Stimulated activated CD4-positive, alpha-beta T cell treated with anti-CD3 and anti-CD28 coated beads, Interleukin-1b, Interleukin-23, amount 100 ng/mL, for 4 hours (primary cell): Measurements from ENCODE around the gene KIDINS220.

Source experiments
- DNase-seq, 2 donors: peaks; one replicate each; pipeline ENCODE4 v3.0.0-alpha.2; 2020; ENCODE audit warnings: low read depth in 2 of 2

The KIDINS220 gene

DNA sequence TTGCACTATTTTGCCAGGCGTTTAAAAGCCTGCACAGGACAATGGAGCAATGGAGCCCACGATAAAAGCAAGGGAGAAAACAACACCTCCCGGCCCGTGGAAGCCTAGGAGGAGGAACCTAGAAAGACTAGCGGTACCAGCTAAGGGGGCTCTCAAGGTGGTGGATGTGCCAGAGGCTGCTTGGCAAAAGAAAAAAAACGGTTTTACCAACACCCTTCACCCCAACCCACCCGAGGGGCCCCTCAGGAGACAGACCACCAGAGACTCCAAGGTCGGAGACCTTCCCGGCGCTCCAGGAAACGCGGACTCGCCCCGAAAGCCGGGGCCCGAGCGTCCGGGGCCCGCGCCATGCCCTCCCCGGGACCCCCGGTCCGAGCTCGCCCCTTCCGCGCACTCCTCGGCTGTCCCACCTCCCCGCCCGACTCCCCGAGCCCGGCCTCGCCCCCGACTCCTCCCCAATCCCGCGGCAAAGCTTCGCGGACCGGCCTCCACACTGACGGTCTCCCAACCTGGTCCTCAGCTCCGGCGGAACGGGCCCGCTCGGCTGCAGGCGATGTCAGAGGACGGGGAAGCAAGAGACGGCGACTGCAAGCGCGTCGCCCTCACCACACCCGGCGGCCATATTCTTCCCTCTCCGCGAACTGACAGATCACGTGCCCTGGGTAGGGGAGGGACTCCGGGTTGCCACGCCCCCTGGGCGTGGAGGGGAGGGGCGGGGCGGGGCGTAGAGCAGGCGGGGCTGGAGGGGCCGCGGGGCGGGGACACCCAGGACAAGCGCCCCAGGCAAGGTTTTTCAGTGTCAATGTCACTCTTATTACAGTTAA, at the start of gene KIDINS220:
Gene KIDINS220, minus strand, starts transcription at position 643 of the 824 bp plus-strand sequence. CDS start 10,520 bp downstream, outside the sequence.
- peak; percentile 80 for DNase-seq

DNA sequence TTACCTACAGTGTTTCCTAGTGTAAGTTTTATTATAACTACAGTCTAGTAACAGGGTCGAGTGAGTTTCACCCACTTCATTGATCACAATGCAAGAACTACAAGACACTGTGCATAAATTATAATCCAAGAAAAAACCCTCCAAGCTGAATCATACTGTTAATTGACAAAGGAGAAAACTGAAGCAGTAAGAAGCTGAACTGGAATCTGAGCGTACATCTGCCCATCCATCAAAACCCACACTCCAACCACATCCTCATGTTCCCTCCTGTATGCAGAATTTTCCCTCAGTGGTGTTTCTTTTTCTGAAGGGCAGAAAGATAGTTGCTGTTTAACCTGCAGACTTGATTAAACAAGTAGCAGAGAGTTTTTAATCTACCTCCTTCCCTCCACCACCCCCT, 49.5 kb upstream of the KIDINS220 start:
- DNase-seq, result no peak

DNA sequence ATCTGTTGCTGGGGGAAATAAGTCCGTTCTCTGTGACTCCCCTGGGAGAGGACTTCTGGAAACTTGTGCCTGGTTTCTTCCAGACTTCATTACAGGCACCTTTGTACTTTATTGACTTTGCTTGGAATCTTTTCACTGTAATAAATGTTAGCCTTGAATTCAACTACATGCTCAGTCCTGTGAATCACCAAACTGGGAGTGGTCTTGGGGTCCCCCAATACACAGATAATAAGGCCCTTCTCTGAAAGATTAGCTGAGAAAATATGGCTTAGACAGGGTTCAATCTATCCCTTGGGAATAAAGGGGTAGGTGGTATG, 48.7 kb upstream of the KIDINS220 start:
- DNase-seq, result no peak

DNA sequence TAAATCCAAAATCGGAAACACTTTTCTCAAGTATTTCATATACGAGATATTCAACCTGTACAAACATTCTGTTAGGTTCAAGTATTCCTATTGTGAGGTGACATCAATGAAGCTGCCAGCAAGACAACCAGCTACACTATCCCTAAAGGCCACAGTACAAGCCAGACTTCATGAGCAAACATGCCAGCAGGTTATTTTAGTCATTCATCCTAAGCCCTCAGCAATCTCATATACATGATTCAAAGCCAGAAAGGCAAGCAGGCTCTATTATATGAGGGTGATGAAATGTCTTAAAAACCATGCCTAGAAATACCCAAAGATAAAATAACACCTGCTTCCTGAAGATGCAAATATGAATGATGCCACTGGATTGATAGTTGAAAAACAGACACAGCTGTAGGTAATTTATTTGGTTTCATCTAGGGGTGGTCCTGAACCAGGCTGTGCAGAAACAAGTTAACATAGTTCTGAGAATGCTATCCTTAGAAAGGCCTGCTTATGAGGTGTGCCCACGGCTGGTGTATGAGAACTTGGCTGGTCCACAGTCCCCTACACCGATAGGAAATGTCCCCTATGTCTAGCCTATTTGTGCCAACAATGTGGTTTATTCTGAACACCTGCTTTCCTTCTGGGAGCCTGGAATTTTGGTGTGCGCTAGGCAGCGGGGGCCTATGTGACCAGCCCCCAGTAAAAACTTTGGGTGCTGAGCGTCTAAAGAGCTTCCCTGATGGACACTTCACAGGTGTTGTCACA, 48.2 kb upstream of the KIDINS220 start:
- DNase-seq, result no peak

DNA sequence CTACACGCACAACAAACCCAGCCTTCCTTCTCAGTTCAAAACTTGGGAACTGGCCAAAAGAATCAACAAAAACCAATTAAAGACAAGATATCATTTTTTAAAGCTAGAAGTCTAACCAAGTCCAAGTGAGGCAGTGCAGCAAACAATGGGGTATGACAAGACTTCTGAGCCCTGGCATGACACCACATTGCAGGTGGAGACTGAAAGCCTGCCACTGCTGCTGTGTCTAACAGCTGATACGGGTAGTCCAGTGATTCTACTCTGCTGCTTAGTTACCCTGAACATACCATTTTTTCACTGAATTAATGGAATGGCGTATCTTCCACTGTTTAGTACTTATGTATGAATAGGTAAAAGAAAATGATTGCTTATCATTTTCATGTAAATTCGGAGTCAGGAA, 47.4 kb upstream of the KIDINS220 start:
- no peak for DNase-seq

DNA sequence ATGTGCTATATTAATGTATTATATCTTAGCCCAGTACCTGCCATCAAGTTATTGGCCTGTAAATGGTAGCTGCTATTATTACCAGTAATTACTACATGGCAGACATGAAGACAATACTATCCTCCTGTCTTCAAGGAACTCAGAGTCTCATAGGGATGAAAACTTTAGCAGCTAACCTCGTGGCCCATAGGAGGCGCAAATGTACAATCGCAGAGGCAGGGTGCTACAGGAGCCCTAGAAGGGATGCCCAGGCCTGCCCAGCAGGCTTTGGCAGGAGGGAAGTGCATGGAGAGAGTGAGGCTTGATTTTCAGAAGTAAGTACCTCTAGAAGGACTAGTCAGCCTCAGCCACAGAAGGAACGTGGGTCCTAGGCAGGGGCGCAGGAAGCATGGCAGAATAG, 44.7 kb upstream of the KIDINS220 start:
- no peak for DNase-seq

DNA sequence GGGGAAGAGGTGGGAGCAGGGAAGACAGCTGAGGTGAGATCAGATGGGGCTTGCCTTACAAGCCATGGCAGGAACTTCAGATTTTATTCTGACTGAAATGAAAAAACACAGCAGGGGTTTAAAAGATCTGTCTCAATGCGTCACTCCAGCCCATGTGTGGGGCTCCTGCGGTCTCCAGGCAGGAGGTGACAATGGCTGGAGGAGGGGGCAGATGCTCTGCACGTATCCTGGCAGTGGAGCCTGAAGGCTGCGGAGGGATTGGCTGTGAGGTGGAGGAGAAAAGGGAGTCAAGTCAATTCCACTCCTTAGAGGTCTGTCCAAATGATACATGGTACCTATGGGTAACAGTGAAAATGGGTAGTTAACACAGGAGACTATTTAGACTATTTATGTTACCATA, 40.5 kb upstream of the KIDINS220 start:
- DNase-seq, result no peak

DNA sequence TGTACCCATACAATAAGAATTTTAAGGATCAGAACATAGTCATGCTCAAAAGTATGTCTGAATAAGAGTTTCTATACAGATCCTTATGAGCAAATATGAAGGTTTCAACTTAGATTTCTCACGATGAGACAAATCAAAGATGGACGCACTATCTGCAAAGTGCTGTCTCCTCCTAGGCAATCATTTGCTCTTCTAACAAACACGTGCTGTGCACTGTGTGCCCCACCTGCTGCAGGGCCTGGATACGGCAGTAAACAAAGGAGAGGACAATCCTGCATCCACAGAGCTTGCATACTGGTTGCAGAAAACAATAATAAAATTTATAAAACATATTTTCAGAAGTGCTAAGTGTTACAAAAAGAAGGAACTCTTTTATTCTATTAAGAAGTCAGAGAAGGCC, 39.9 kb upstream of the KIDINS220 start:
- no peak for DNase-seq

DNA sequence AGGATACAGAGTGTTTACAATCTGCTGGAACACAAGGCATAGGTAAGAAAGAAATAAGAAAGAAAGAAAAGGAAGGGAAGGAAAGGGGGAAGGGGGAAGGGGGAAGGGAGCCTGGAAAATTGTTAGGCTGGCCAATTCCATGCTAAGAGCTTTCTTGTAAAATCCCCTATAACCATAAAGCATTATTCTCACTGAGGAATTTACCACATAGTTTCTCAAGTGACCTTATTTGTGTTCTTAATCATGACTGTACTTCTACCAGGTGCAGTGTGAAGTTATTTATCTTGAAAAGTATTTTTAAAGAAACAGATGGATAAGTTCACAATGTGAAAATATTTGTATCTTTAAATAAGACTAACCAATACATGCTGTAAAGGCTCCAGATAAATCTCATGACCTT, 39.2 kb upstream of the KIDINS220 start:
- DNase-seq, result no peak

DNA sequence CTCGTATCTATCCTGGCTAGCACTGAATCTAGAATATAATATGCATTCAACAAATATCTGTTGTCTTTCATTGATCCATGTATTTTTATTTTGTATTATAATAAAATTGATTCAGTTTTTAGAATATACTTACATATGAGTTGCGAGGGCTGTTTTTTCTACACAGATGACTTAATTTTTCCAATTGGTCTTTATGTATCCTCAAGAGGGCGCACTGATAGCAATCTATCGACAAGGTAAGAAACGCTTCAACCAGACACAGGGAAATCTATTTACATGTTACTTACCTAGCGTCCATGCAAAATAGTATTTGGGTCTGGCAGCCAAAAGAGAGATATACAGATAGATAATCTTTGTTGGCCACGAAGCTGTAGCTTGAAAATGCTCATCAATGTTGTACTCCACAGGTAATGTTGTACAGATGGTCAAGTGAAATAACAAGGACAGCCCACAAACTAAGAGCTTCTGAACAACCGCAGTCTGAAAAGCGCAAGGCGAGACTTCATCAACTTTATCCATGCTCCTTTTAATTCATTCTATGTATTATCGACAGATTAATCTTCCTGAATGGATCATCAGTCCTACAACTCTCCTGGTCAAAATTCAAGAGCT, 35.5 kb upstream of the KIDINS220 start:
- no peak for DNase-seq

DNA sequence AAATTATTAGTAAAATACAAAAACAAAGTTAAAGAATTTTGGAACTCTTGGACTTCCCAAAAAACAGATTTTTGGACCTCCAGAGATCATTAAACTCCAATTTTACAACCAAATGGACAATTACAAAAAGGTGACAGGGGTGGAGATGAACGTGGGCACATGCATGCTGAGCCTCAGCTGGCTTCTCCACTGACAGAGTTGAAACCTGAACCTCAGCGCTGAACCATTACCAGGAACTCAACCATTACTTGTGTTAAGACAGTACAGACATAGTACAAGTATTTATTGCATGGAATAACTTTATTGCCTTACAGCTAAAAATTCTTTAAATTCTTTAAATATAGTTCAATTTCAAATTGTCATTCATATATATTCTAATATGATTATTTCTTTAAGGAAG, 33.0 kb upstream of the KIDINS220 start:
- no peak for DNase-seq

DNA sequence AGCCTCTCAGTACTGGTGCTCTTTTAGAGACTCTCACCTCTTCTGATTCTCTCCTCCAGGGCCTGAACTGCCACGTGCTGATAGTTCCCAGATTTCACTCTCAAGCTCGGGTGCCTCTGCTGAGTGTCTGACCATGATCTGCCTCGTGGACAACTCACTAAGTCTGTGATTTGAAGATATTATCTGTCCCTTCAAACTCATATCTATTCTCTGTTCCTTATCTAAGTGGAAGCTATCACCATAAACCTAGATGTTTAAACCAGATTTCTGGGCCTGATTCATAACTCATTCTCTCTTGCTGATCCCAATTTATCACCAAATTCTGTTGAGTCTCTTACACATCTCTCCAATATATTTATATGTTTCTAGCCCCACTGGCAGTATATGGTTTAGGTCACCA, 29.9 kb upstream of the KIDINS220 start:
- DNase-seq, result no peak

DNA sequence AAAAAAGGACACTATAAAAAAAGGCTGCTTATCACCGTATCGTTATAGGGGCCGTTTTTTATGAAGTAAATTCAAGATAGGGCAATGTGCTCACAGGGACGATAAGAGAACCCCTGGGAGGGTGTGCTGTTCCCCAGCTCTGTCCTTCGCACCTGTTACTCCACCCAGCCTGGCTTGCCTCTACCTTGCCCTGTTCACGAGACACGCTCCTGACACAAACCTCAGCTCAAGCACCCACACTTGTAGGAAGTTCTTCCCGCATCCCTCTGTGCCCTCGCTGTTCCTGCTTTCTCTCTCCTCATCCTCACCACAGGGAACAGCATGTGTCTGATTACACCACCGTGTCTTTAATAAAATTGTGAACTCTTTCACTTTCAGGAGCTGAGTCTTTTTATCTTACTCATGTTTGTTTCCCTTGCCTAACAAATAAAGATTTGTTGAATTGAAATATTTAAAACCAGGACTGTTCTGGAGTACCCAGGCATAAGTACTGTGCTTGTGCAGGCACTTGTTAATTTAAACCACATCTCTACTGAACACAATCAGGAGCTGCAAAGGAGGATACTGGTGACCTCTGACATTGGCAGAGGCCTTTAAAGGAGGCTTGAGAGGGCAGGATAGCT, 26.0 kb upstream of the KIDINS220 start:
- no peak for DNase-seq

DNA sequence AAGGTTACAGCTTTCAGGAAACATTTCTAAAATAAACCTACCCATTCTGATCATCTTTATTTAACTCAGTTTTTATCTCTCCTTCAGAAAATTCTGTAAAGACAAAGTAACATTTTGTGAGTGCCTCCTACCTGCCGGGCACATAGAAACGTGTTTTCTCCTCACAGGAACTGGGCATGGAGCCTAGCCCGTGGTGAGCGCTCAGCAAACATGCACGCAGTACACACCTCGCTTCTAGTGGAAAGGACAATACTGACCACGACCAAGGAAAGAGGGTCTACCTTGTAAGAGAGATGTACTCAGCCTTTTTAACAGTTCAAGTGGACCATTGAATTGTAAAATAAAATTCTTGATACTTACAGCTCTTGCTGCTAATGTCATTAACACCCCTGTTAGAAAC, 24.8 kb upstream of the KIDINS220 start:
- DNase-seq, result no peak

DNA sequence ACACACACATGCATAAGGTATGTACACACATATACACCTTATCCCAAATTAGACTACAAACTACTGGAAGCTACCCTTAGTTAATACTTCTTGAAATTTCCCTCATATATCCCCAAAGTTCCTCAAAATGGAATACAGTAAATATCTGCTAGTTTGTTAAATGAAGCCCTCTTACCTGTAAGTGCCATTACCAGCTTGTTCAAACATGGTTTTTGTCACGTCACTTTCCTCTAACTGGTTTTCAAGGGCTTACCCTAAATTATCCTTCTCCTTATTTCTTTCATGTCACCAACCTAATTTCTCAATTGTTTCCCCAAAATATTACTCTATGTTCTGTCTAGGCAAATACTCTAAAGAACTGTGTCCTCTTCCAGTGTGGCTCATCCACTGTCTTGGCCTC, 24.4 kb upstream of the KIDINS220 start:
- DNase-seq, result no peak

DNA sequence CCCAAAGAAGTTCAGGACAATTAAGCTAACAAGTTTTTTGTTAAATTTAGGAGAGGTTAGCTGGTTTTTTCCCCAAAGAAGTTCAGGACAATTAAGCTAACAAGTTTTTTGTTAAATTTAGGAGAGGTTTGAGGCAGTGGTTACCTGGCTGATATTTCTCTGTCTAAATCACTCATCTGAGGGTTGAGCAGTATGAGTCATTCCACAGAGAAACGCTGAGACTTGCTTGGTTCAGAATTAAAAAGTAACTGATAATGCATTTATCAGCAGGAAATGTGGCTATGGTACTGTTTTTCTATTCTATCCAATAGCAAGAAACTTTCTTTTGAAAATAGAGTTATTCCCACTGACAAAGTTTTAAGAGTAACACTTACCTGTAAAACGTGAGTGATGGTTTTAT, 22.8 kb upstream of the KIDINS220 start:
- DNase-seq, result no peak

DNA sequence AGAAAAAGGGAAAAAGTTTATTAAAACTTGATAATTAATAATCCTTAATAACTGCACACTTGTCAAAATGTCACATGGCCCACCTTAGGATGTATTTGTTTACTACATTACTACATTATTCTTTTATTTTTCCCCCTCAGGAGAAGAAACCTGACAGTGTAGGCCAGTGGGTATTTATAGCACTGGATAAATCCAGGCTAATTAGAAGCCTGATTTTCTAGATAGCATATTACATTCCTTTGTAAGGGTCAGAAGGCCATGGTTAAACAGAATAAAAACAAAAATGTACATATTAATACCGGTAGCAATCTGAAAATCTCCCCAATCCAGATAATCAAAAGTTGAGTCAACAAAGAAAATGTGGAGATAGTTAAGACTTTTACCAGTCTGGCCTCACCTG, 21.5 kb upstream of the KIDINS220 start:
- no peak for DNase-seq

DNA sequence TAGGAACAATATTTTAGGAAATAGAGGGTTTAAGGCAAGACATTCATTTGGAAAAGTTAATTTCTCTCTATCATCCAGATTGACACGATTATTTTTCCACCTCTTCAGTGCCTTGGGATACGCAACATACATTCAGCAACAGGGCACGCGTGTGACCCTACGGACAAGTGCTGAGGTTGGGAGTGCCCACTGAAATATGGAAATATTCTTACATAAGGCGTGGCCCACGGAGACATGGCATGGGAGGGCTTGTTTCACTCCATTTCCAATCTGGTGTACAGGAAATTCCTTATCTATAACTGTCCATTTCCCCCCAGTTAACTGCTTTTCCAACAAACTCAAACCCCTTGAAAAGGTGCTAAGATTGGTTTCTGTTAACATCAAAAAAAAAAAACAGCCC, 20.9 kb upstream of the KIDINS220 start:
- DNase-seq, result no peak

DNA sequence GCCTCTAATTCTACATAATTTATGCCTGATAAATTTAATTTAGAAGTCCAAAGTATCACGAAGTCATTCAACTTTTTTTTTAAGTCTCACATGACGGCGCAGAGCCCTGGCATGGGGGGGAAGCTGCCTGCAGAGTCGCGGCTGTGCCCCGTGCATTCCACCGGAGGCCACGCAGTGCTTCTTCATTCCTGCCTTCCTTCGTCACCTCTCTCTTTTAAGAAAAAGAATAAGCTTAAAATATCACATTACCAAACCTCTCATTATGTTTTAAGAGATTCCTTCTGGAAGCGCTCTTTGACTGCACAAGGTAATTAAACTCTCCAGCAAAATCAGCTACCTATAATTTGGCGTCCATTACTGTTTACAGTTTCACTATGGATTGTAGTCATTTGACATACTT, 20.3 kb upstream of the KIDINS220 start:
- no peak for DNase-seq

DNA sequence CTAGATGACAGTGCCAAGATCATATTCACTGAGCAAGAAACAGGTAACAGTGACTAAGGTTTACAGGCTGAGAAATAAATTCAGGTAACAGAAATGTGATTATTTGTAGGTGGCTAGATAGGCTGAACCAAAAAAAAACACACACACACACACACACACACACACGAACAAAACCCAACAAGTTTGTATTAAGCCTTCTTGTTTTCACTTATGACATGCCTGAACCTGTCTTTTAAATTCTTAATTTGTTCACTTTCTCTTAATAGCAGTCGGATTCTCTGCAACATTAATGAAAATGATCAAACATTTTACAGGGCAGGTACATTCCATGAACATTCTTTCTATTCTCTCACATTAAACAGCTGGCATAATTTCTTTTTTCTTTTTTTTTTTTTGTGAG, 18.8 kb upstream of the KIDINS220 start:
- no peak for DNase-seq

DNA sequence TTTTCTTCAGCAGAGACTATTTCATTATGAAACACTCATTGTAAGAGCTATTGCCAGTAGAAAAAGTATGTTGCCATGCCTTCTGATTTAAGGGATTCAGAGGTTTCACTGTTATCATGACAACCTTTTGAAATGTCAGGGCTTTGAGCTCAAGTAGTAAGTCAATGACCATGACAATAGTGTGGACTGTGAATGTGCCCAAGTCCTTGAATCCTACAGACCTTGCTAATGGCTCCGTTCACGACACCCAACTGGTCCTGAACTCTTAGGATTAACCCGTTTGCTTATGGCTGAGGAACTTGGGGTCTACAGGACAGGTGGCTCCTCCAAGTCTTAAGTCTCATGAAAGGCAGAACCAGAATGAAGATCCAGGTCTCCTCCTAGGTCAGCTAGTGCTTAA, 17.6 kb upstream of the KIDINS220 start:
- no peak for DNase-seq

DNA sequence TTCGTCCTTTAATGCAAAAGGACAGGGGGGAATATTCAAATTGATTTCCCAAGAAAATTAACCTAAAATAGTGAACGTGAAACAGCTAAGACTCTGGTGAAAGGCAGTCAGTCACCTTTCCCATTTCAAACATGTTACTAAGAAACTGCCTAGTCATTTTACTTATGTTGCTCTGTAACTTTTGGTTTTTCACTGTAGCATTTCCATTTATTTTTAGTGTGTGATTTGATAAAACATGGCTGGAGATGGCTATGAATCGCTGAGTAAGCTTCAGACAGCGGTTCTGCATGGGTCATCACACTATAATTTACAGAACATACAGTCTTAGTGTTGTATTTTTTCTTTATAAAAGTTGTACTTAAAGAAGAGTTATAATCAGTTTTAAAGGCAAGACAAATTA, 16.0 kb upstream of the KIDINS220 start:
- no peak for DNase-seq
